Tibial artery (tissue), 4 donors: ENCODE measurements around the gene LGI2.

Experiments used
- DNase-seq, 2 donors: peaks; one replicate each; pipeline ENCODE4 v3.0.0-alpha.2; 2019
- H3K27ac ChIP-seq, 2 donors: fragments of 200-600 bp; sonication (generic) in 1 of 2; 1 replicate in 1 of 2; 2 replicates in 1 of 2; pipeline ENCODE4 v1.5.1; 2018 to 2019; ENCODE audit warnings: mild to moderate bottlenecking in 1 of 2
- H3K27me3 ChIP-seq, 2 donors: fragments of 200-600 bp; sonication (generic) in 1 of 2; one replicate each; pipeline versions ENCODE4 v1.5.1 to v1.6.0; 2016 to 2019
- H3K36me3 ChIP-seq, 3 donors: fragments of 200-600 bp; sonication (generic) in 2 of 3; one replicate each; pipeline ENCODE4 v1.5.1; 2016 to 2019; ENCODE audit warnings: mild to moderate bottlenecking in 2 of 3
- H3K4me1 ChIP-seq, 4 donors: fragments of 200-600 bp; sonication (generic) in 2 of 4; 1 replicate in 3 of 4; 2 replicates in 1 of 4; pipeline ENCODE4 v1.5.1; 2016 to 2019
- H3K4me3 ChIP-seq, 2 donors: fragments of 200-600 bp; sonication (generic) in 1 of 2; 1 replicate in 1 of 2; 2 replicates in 1 of 2; pipeline ENCODE4 v1.5.1; 2018 to 2019; ENCODE audit warnings: mild to moderate bottlenecking in 2 of 2
- H3K9me3 ChIP-seq, 3 donors: fragments of 200-600 bp; sonication (generic) in 1 of 3; one replicate each; pipeline ENCODE4 v1.5.1; 2016 to 2019
- intact Hi-C: fragments of 100-400 bp; cut with DNase I; formaldehyde crosslinking; loops from one replicate; pipeline ENCODE4 v1.15.0; 2023; ENCODE audit warnings: low total_unique reads
- TF ChIP-seq, protein P1 (sequence below), 2 experiments: fragments of 200-600 bp in 1 of 2; fragments of 450-650 bp in 1 of 2; IDR thresholded peaks; one replicate each; pipeline ENCODE4 v1.5.1; 2017 to 2019; ENCODE audit warnings: antibody characterized with exemption in 2 of 2, mild to moderate bottlenecking in 1 of 2, moderate library complexity in 1 of 2

The LGI2 gene

DNA sequence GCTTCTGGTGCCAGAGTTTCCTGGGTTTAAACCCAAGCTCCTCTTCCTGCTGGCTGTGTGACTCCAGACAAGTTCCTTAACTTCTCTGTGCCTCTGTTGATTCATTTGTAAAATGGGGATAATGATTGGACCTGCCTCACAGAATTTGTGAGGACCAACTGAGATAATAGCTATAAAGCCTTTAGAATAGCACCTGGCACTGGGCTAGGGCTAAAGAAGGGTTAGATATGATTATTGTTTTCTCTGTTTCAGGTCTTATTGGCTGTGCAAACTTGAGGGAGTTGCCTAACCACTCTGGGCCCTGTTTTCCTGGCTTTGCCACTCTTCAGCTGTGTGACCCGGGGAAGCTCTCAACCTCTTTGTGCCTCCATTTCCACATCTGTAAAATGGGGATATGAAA is 37.8 kb downstream of the LGI2 start:
- H3K9me3 ChIP-seq = peaks cover 0 to 7% (median 0%) of the 10 kb centered on the region in 3 donors
- H3K4me3 ChIP-seq = no peak overlapping the region
- no peaks in the 10 kb centered on the region for H3K4me1 ChIP-seq
- intact Hi-C loops = no loop called here
- H3K27ac ChIP-seq = no peak overlapping the region
- no peaks in the 10 kb centered on the region for H3K36me3 ChIP-seq
- no peak for DNase-seq
- TF ChIP-seq, protein P1, sequence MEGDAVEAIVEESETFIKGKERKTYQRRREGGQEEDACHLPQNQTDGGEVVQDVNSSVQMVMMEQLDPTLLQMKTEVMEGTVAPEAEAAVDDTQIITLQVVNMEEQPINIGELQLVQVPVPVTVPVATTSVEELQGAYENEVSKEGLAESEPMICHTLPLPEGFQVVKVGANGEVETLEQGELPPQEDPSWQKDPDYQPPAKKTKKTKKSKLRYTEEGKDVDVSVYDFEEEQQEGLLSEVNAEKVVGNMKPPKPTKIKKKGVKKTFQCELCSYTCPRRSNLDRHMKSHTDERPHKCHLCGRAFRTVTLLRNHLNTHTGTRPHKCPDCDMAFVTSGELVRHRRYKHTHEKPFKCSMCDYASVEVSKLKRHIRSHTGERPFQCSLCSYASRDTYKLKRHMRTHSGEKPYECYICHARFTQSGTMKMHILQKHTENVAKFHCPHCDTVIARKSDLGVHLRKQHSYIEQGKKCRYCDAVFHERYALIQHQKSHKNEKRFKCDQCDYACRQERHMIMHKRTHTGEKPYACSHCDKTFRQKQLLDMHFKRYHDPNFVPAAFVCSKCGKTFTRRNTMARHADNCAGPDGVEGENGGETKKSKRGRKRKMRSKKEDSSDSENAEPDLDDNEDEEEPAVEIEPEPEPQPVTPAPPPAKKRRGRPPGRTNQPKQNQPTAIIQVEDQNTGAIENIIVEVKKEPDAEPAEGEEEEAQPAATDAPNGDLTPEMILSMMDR (IDR thresholded peaks at IDR 0.05) = no peak
- H3K27me3 ChIP-seq = no peaks in the 10 kb centered on the region

DNA sequence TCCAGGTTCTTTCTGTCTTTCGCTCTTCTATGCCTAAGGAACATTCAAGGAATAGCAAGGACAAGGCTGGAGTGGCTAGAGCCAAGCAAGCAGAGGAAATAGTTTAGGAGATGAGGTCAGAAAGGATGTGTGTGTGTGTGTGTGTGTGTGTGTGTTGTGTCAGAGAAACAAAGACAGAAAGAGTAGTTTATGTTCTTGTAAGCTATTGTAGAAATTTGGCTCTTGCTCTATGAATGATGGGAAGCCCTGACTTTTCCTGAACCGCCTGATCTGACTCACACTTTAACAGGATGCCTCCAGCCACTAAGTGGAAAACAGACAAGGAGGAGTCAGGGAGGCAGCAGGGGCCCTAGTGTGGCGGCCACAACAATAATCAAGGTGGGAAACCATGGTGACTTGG is 39.7 kb downstream of the LGI2 start:
- no peaks in the 10 kb centered on the region for H3K4me1 ChIP-seq
- H3K9me3 ChIP-seq = peaks cover 0 to 7% (median 0%) of the 10 kb centered on the region in 3 donors
- H3K27ac ChIP-seq = no peak overlapping the region
- TF ChIP-seq, protein P1 (IDR thresholded peaks at IDR 0.05) = no peak
- H3K27me3 ChIP-seq = no peaks in the 10 kb centered on the region
- H3K4me3 ChIP-seq = no peak overlapping the region
- intact Hi-C loops = no loop called here
- DNase-seq = no peak
- H3K36me3 ChIP-seq = no peaks in the 10 kb centered on the region

DNA sequence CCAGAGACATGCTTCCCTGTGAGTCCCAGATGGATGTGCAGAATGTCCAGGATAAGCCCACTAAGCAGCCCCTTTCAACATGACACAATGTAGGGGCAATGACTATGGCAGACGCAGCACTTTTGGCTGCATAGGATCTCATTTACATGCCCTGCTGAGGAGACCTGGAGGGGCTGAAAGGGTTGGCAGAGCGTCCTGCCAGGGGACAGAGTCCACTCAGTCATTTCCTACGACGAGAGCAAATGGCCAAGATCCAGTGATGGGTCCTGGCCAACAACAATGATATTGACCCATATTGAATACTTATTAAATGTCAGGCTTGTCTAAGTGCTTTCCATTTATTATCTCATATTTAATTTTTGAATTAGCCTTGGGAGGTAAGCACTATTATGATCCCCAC is 41.4 kb downstream of the LGI2 start:
- Histone ChIP-seq H3K27me3 (no peaks in the 10 kb centered on the region), H3K9me3 (peaks cover 0 to 7% (median 0%) of the 10 kb centered on the region in 3 donors), H3K27ac (no peak overlapping the region), H3K4me3 (no peak overlapping the region), H3K36me3 (no peaks in the 10 kb centered on the region), H3K4me1 (no peaks in the 10 kb centered on the region)
- TF ChIP-seq, protein P1 (IDR thresholded peaks at IDR 0.05) = no peak
- DNase-seq = no peak
- intact Hi-C loops = loop anchor here (10.0 kb wide), 1 partner anchor 45 kb away; the partner anchor contains the start of gene LGI2

DNA sequence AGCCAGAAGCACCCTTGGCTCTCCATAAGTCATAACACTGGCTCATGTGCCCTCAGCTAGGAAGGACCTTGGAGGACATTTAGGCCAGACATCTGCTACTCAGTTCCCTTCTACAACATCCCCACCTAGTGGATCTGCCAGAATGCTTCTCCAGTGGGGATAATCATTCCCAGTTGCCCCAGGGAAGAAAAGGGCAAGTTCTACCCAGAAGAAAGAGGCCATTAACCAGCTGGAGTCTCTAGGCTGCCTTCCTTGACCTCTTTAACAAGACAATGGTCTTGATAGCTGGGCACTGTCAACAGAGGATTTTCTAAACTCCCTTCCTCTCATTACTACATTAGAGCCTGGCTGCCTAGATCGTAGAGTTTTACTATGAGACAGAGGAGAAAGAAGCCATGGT is 42.0 kb downstream of the LGI2 start:
- Histone ChIP-seq H3K27ac (no peak overlapping the region), H3K27me3 (no peaks in the 10 kb centered on the region), H3K4me3 (no peak overlapping the region), H3K9me3 (peaks cover 0 to 7% (median 0%) of the 10 kb centered on the region in 3 donors), H3K4me1 (no peaks in the 10 kb centered on the region), H3K36me3 (no peaks in the 10 kb centered on the region)
- TF ChIP-seq, protein P1 (IDR thresholded peaks at IDR 0.05) = peak; percentile 23 to 26
- no peak for DNase-seq
- intact Hi-C loops = loop anchor here (10.0 kb wide), 1 partner anchor 46 kb away; the partner anchor contains the start of gene LGI2

DNA sequence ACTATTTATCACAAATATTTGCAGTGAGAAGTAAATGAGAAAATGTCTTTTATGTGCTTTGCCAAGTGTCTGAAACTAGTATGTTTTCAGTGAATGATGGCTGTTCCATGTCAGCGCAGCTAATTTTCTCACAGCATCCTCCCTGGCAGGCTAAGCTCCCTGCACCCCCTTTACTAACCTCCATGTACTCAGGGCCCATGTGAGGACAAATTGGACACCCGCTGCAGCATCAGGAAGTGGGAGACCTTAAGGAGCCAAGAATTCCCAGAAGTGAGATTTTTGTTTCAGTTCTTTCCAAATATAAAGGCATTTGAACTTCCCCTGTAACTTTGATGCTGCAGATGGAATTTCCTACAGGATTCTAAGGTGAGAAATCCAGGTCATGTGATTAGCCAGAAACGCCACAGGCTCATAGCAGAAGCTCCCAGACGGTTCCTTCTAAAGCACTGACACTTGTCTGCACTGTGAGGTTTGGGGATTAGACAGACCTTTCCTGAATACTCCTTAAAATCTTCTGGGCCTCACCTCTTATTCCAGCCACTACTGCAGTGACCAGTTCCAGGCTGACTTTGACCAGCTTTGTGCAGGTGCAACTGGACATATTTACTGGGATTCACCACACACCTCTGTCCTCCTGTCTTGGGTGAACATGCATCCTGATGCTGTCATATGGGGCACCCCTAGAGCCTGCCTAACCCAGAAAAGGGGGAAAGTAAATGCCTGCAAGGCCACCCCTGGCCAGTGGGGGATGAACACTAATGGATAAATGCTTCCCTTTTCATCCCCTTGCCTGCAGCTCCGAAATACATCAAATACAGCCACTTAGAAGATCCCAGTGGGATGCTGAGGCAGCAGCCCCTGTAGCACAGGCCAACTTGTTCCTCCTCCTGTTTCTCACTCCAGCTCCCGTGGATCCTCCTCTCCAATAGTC is 45.9 kb downstream of the LGI2 start:
- intact Hi-C loops = loop anchor here (5.0 to 10.0 kb wide), 2 partner anchors 50 to 157 kb away; partner anchors contain the start of gene LGI2
- H3K27me3 ChIP-seq = no peaks in the 10 kb centered on the region
- DNase-seq = no peak
- no peak overlapping the region for H3K4me3 ChIP-seq
- H3K27ac ChIP-seq = no peak overlapping the region
- peaks cover 0 to 4% (median 0%) of the 10 kb centered on the region in 4 donors for H3K4me1 ChIP-seq
- TF ChIP-seq, protein P1 (IDR thresholded peaks at IDR 0.05) = no peak
- no peaks in the 10 kb centered on the region for H3K9me3 ChIP-seq
- H3K36me3 ChIP-seq = no peaks in the 10 kb centered on the region
